Endodermal cell (in vitro differentiated cells): ENCODE data around the gene ZNF76. TPM values are rescaled to one million over a fixed set of nuclear protein-coding genes. Genes with fewer than 3 reads are reported as not detected.

ENCODE experiments used
- DNase-seq: peaks from one replicate; pipeline ENCODE4 v3.0.0-alpha.2; 2017
- H3K27ac ChIP-seq: 2 replicates; pipeline ENCODE4 v1.5.1; 2013; ENCODE audit warnings: mild to moderate bottlenecking, low read depth, low read length, moderate library complexity
- H3K27me3 ChIP-seq: 2 replicates; pipeline ENCODE4 v1.6.1; 2013; ENCODE audit warnings: mild to moderate bottlenecking, low read length, moderate library complexity; ENCODE audit not compliant: insufficient read depth, control insufficient read depth, poor library complexity, severe bottlenecking
- H3K36me3 ChIP-seq: 2 replicates; pipeline ENCODE4 v1.7.0; 2013; ENCODE audit warnings: mild to moderate bottlenecking, low read length, moderate library complexity; ENCODE audit not compliant: control insufficient read depth, insufficient read depth
- H3K4me1 ChIP-seq: one replicate; pipeline ENCODE4 v1.7.0; 2013; ENCODE audit warnings: low read length; ENCODE audit not compliant: control insufficient read depth, insufficient read depth
- H3K4me3 ChIP-seq: 2 replicates; pipeline ENCODE4 v1.5.1; 2013; ENCODE audit warnings: mild to moderate bottlenecking, low read length, moderate library complexity
- H3K9ac ChIP-seq: 2 replicates; pipeline ENCODE4 v1.6.1; 2013; ENCODE audit warnings: mild to moderate bottlenecking, low read length, moderate library complexity; ENCODE audit not compliant: poor library complexity, severe bottlenecking; ENCODE audit errors: extremely low read depth
- H3K9me3 ChIP-seq: 2 replicates; pipeline ENCODE4 v1.6.1; 2013; ENCODE audit warnings: mild to moderate bottlenecking, low read length, moderate library complexity; ENCODE audit not compliant: control insufficient read depth
- H3K27ac Mint-ChIP-seq: 2 replicates; pipeline ENCODE4 v1.8.0; 2020; ENCODE audit warnings: mixed read lengths
- H3K27me3 Mint-ChIP-seq: 2 replicates; pipeline ENCODE4 v1.8.0; 2021; ENCODE audit warnings: mild to moderate bottlenecking, mixed read lengths; ENCODE audit not compliant: insufficient read depth
- H3K36me3 Mint-ChIP-seq: 2 replicates; pipeline ENCODE4 v1.8.0; 2020; ENCODE audit warnings: low read depth, mixed read lengths
- H3K4me1 Mint-ChIP-seq: 2 replicates; pipeline ENCODE4 v1.8.0; 2020; ENCODE audit warnings: mixed read lengths
- H3K4me3 Mint-ChIP-seq: 2 replicates; pipeline ENCODE4 v1.8.0; 2020; ENCODE audit warnings: mild to moderate bottlenecking, moderate library complexity, mixed read lengths
- H3K9me3 Mint-ChIP-seq: 2 replicates; pipeline ENCODE4 v1.8.0; 2020; ENCODE audit warnings: mild to moderate bottlenecking, mixed read lengths
- CTCF ChIP-seq: fragments of 200-600 bp; sonication (generic); conservative IDR thresholded peaks from 2 replicates; pipeline ENCODE4 v1.5.0; 2021; ENCODE audit warnings: antibody characterized with exemption, mild to moderate bottlenecking
- WGBS, 2 experiments: methylation state at CpG; one replicate each; pipeline versions ENCODE4 v1.1.5 to v1.1.7; 2013; ENCODE audit warnings: missing lambda C conversion rate in 2 of 2, mixed read lengths in 1 of 2; ENCODE audit not compliant: insufficient coverage in 1 of 2, insufficient read length in 1 of 2; 5-methylcytosine and 5-hydroxymethylcytosine counted together
- total RNA-seq, 2 donors: library from RNA; stranded (reverse); fragmentation: NEBNext Ultra II Directional in 1 of 2; extraction: Animal tissue kit (Norgen Biotek cat#: 25700) in 1 of 2; gene quantifications; 2 replicates in 1 of 2; 3 replicates in 1 of 2; pipeline ENCODE4 v1.2.1, GENCODE V29; 2021

The ZNF76 gene
- total RNA-seq, 2 donors from 2014 or later = 39.0 to 42.9 TPM

- no peak overlapping the region for H3K4me3 Mint-ChIP-seq
- no peak overlapping the region for H3K27ac Mint-ChIP-seq
- Histone ChIP-seq H3K9me3 (no peaks in the 10 kb centered on the region), H3K4me1 (no peaks in the 10 kb centered on the region), H3K9ac (no peak overlapping the region), H3K4me3 (no peak overlapping the region), H3K36me3 (peaks cover 26% of the 10 kb centered on the region), H3K27me3 (no peaks in the 10 kb centered on the region), H3K27ac (no peak overlapping the region)
- peaks cover 2% of the 10 kb centered on the region for H3K4me1 Mint-ChIP-seq
- H3K27me3 Mint-ChIP-seq = no peaks in the 10 kb centered on the region
- DNase-seq = no peak
- H3K36me3 Mint-ChIP-seq = peaks cover 52% of the 10 kb centered on the region
- TF ChIP-seq CTCF = no peak
- WGBS, 2 experiments = 93 to 94% methylated on average over 8 to 9 of the region's 9 CpGs
- H3K9me3 Mint-ChIP-seq = no peaks in the 10 kb centered on the region
Measured at GRCh38 chr6:35293681-35294080, 34.1 kb downstream of the ZNF76 start.

GRCh38 chr6:35294308-35294945 is 34.9 kb downstream of the ZNF76 start:
- peak; percentile 85 for DNase-seq
- no peaks in the 10 kb centered on the region for H3K27me3 Mint-ChIP-seq
- WGBS, 2 experiments = 61 to 64% methylated on average over 9 to 10 of the region's 10 CpGs
- no peaks in the 10 kb centered on the region for H3K9me3 Mint-ChIP-seq
- H3K9me3 ChIP-seq = no peaks in the 10 kb centered on the region
- no peak overlapping the region for H3K4me3 Mint-ChIP-seq
- H3K36me3 ChIP-seq = peaks cover 26% of the 10 kb centered on the region
- H3K36me3 Mint-ChIP-seq = peaks cover 47% of the 10 kb centered on the region
- no peak overlapping the region for H3K4me3 ChIP-seq
- H3K27me3 ChIP-seq = no peaks in the 10 kb centered on the region
- no peak overlapping the region for H3K27ac ChIP-seq
- H3K4me1 ChIP-seq = no peaks in the 10 kb centered on the region
- H3K27ac Mint-ChIP-seq = no peak overlapping the region
- H3K9ac ChIP-seq = no peak overlapping the region
- TF ChIP-seq CTCF = peak; percentile 90
- peaks cover 3% of the 10 kb centered on the region for H3K4me1 Mint-ChIP-seq

- no peak overlapping the region for H3K27ac Mint-ChIP-seq
- no peaks in the 10 kb centered on the region for H3K27me3 ChIP-seq
- 88% methylated on average over 2 of the region's 2 CpGs; no CpG with 5 or more reads in 1 of the 2 experiments for WGBS, 2 experiments
- peaks cover 44% of the 10 kb centered on the region for H3K36me3 Mint-ChIP-seq
- no peak overlapping the region for H3K4me3 Mint-ChIP-seq
- H3K36me3 ChIP-seq = peaks cover 21% of the 10 kb centered on the region
- DNase-seq = no peak
- no peak overlapping the region for H3K9ac ChIP-seq
- no peaks in the 10 kb centered on the region for H3K27me3 Mint-ChIP-seq
- no peaks in the 10 kb centered on the region for H3K4me1 ChIP-seq
- H3K9me3 ChIP-seq = no peaks in the 10 kb centered on the region
- H3K27ac ChIP-seq = no peak overlapping the region
- TF ChIP-seq CTCF = no peak
- H3K9me3 Mint-ChIP-seq = no peaks in the 10 kb centered on the region
- peaks cover 6% of the 10 kb centered on the region for H3K4me1 Mint-ChIP-seq
- H3K4me3 ChIP-seq = no peak overlapping the region
Measured at GRCh38 chr6:35295036-35295435, 35.5 kb downstream of the ZNF76 start.
